ENCODE data around the gene KCTD19. TPM values are rescaled to one million over a fixed set of nuclear protein-coding genes. Genes with fewer than 3 reads are reported as not detected.

The KCTD19 gene
- total and polyA plus RNA-seq, 2 donors (not counting 1 experiment from before 2014, with no cell fraction given), result 0.52 TPM; not detected in 1

DNA sequence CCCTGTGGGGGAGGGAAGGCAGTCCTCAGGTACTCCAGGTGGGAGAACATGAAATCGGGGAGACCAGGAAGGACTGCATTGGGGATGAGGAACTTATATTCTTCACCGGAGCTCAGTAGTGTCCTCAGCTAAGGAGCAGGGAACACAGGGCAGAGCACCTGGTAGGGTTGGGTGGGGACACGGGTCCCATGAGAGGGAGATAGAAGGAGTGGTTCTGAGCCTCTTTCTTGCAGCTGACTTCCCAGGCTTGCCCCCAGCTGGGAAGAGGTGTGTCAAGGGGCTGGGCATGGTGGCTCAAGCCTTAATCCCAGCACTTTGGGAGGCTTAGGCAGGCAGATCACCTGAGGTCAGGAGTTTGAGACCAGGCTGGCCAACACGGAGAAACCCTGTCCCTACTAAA is 81.4 kb downstream of the KCTD19 start:
- H3K27me3 Mint-ChIP-seq, result peaks cover 8% of the 10 kb centered on the region
- POLR2A ChIA-PET, result interaction anchor here (0.7 to 2.5 kb wide), 2 partner anchors 18 to 321 kb away, joined by 3 to 30 read pairs; partner anchors contain the start of gene TMEM208
- TF ChIP-seq CTCF (IDR thresholded peaks at IDR 0.05), result no peak
- no peak for TF ChIP-seq EZH2 (IDR thresholded peaks at IDR 0.05; ENCODE audit: borderline replicate concordance, insufficient read depth, low read depth, low read length, poor library complexity, severe bottlenecking)
- Histone ChIP-seq H4K20me1 (ENCODE audit: control insufficient read depth, insufficient read depth, low read length, poor library complexity, severe bottlenecking) (peaks cover 8% of the 10 kb centered on the region), H3K27ac (ENCODE audit: low read length in 2 of 2) (peak overlapping the region; percentile 67 to 86), H3K9me3 (ENCODE audit: control extremely low read depth in 1 of 3, control insufficient read depth in 2 of 3, insufficient read depth in 1 of 3, low read length in 2 of 3) (no peaks in the 10 kb centered on the region), H3K4me3 (ENCODE audit: control extremely low read depth in 1 of 5, extremely low read depth in 1 of 5, insufficient read depth in 1 of 5, low read depth in 2 of 5, low read length in 4 of 5) (peak overlapping the region in 1 of 5 experiments; percentile 4), H3K79me2 (ENCODE audit: control insufficient read depth, insufficient read depth, low read length) (peaks cover 26% of the 10 kb centered on the region), H3K36me3 (replicated peaks in 1 of 2; ENCODE audit: control extremely low read depth in 1 of 2, control insufficient read depth in 1 of 2, extremely low read depth in 1 of 2, insufficient read depth in 2 of 2, low read length in 1 of 2) (peaks cover 0 to 3% of the 10 kb centered on the region in 2 experiments), H3K4me2 (replicated peaks; ENCODE audit: low read depth, low read length, poor library complexity, severe bottlenecking) (peak overlapping the region; percentile 60), H2AFZ (ENCODE audit: insufficient read depth, low read depth, low read length, poor library complexity, severe bottlenecking) (no peak overlapping the region), H3K9ac (ENCODE audit: low read length) (peak overlapping the region; percentile 37), H3K4me1 (ENCODE audit: control insufficient read depth in 2 of 2, insufficient read depth in 2 of 2, low read length in 2 of 2) (peaks cover 46 to 55% of the 10 kb centered on the region in 2 donors), H3K27me3 (replicated peaks in 1 of 4; ENCODE audit: control extremely low read depth in 1 of 4, control insufficient read depth in 3 of 4, insufficient read depth in 4 of 4, low read length in 3 of 4) (peaks cover 0 to 13% (median 9%) of the 10 kb centered on the region in 4 experiments)
- peak overlapping the region; percentile 83 for H3K4me3 Mint-ChIP-seq
- WGBS (ENCODE audit: insufficient coverage), result 8% methylated on average over 2 of the region's 4 CpGs
- CTCF ChIA-PET, result interaction anchor here (1.1 to 3.7 kb wide), 7 partner anchors 11 to 154 kb away, joined by 3 to 33 read pairs (median 7); partner anchors contain the start of gene TMEM208
- H3K27ac Mint-ChIP-seq, result peak overlapping the region; percentile 96
- H3K9me3 Mint-ChIP-seq (ENCODE audit: insufficient read depth), result no peaks in the 10 kb centered on the region
- intact Hi-C loops (cut with micrococcal nuclease), result loop anchor here (10.0 kb wide), 1 partner anchor 420 kb away; the partner anchor contains the start of genes ACD, C16orf86, ENKD1 and PARD6A
- ATAC-seq (ENCODE audit: low read depth) (no peak), DNase-seq (no peak)
- peaks cover 52% of the 10 kb centered on the region for H3K4me1 Mint-ChIP-seq

All from B cell (primary cell).